ENCODE data around the gene PLA2G5.

PLA2G5 gene

GRCh38 chr1:20108366-20109123 is 38.6 kb downstream of the PLA2G5 start (continued):
- no peak for TF ChIP-seq CREB5 (CRISPR knock-in tag; IDR thresholded peaks at IDR 0.05; ENCODE audit: low read depth)
- no peak for TF ChIP-seq ZNF8 (CRISPR knock-in tag; IDR thresholded peaks at IDR 0.05)

GRCh38 chr1:20109223-20109856 is 39.3 kb downstream of the PLA2G5 start:
- no peak for TF ChIP-seq RARB (CRISPR knock-in tag; IDR thresholded peaks at IDR 0.05)
- no peak for TF ChIP-seq POU6F1 (CRISPR knock-in tag; IDR thresholded peaks at IDR 0.05; ENCODE audit: borderline replicate concordance, low read depth)
- TF ChIP-seq GLIS3 (CRISPR knock-in tag; IDR thresholded peaks at IDR 0.05), result no peak
- no peak for TF ChIP-seq ESRRG (CRISPR knock-in tag; IDR thresholded peaks at IDR 0.05)
- TF ChIP-seq ZNF8 (CRISPR knock-in tag; IDR thresholded peaks at IDR 0.05), result no peak
- no peak for TF ChIP-seq ZFP3 (CRISPR knock-in tag; IDR thresholded peaks at IDR 0.05)
- TF ChIP-seq CSRNP3 (CRISPR knock-in tag; IDR thresholded peaks at IDR 0.05), result no peak
- TF ChIP-seq CREB5 (CRISPR knock-in tag; IDR thresholded peaks at IDR 0.05; ENCODE audit: low read depth), result no peak
- TF ChIP-seq PPARA (CRISPR knock-in tag; IDR thresholded peaks at IDR 0.05; ENCODE audit: borderline replicate concordance), result no peak
- no peak for TF ChIP-seq PATZ1 (CRISPR knock-in tag; IDR thresholded peaks at IDR 0.05; ENCODE audit: borderline replicate concordance)
- ATAC-seq, result no peak

- no peak for ATAC-seq
- no peak for TF ChIP-seq PATZ1 (CRISPR knock-in tag; IDR thresholded peaks at IDR 0.05; ENCODE audit: borderline replicate concordance)
- TF ChIP-seq CSDC2 (CRISPR knock-in tag; IDR thresholded peaks at IDR 0.05), result no peak
- TF ChIP-seq POU6F1 (CRISPR knock-in tag; IDR thresholded peaks at IDR 0.05; ENCODE audit: borderline replicate concordance, low read depth), result no peak
- TF ChIP-seq ARNTL (CRISPR knock-in tag; IDR thresholded peaks at IDR 0.05; ENCODE audit: borderline replicate concordance, low read depth), result no peak
- TF ChIP-seq SNAI2 (CRISPR knock-in tag; IDR thresholded peaks at IDR 0.05), result no peak
Measured at GRCh38 chr1:20110679-20111078, 40.7 kb downstream of the PLA2G5 start.

GRCh38 chr1:20111452-20111851 is 41.5 kb downstream of the PLA2G5 start:
- no peak for ATAC-seq
- TF ChIP-seq OSR1 (CRISPR knock-in tag; IDR thresholded peaks at IDR 0.05) (no peak), ESRRG (CRISPR knock-in tag; IDR thresholded peaks at IDR 0.05) (no peak), ARNTL (CRISPR knock-in tag; IDR thresholded peaks at IDR 0.05; ENCODE audit: borderline replicate concordance, low read depth) (no peak), CREB5 (CRISPR knock-in tag; IDR thresholded peaks at IDR 0.05; ENCODE audit: low read depth) (no peak), PPARA (CRISPR knock-in tag; IDR thresholded peaks at IDR 0.05; ENCODE audit: borderline replicate concordance) (no peak), CSDC2 (CRISPR knock-in tag; IDR thresholded peaks at IDR 0.05) (no peak), ZC3H10 (CRISPR knock-in tag; IDR thresholded peaks at IDR 0.05) (no peak), ZFP3 (CRISPR knock-in tag; IDR thresholded peaks at IDR 0.05) (no peak), TCF4 (CRISPR knock-in tag; IDR thresholded peaks at IDR 0.05; ENCODE audit: borderline replicate concordance) (no peak)
